Adrenal gland (tissue), 12 donors: Measurements from ENCODE around the gene EDA. TPM values are rescaled to one million over a fixed set of nuclear protein-coding genes. Genes with fewer than 3 reads are reported as not detected.

Source experiments
- DNase-seq, 7 donors: peaks; one replicate each; pipeline ENCODE4 v3.0.0-alpha.2; 2019 to 2020
- H3K27ac ChIP-seq, 5 donors: fragments of 200-600 bp; sonication (generic) in 4 of 5; 1 replicate in 3 of 5; 2 replicates in 2 of 5; pipeline versions ENCODE4 v1.5.1 to v1.8.0; 2016 to 2020; ENCODE audit warnings: mild to moderate bottlenecking in 1 of 5
- H3K27me3 ChIP-seq: fragments of 200-600 bp; 2 replicates; pipeline ENCODE4 v1.8.0; 2021
- H3K36me3 ChIP-seq, 2 donors: fragments of 200-600 bp; replicated peaks in 1 of 2; 1 replicate in 1 of 2; 2 replicates in 1 of 2; pipeline versions ENCODE4 v1.5.1 to v1.8.0; 2018 to 2022
- H3K4me1 ChIP-seq, 2 donors: fragments of 200-600 bp; replicated peaks in 1 of 2; 1 replicate in 1 of 2; 2 replicates in 1 of 2; pipeline versions ENCODE4 v1.5.1 to v1.8.0; 2018 to 2021
- H3K4me3 ChIP-seq, 4 donors: fragments of 200-600 bp; sonication (generic) in 3 of 4; one replicate each; pipeline ENCODE4 v1.5.1; 2016 to 2018
- H3K9me3 ChIP-seq, 3 donors: fragments of 200-600 bp; sonication (generic) in 1 of 3; replicated peaks in 1 of 3; 1 replicate in 2 of 3; 2 replicates in 1 of 3; pipeline versions ENCODE4 v1.5.1 to v1.8.0; 2016 to 2021
- POLR2A ChIP-seq, 2 donors: fragments of 450-650 bp; IDR thresholded peaks; one replicate each; pipeline ENCODE4 v1.6.1; 2017; ENCODE audit warnings: antibody characterized with exemption in 2 of 2, mild to moderate bottlenecking in 2 of 2, moderate library complexity in 1 of 2
- WGBS, 4 donors: extraction: QIAGEN DNeasy Blood & Tissue Kit in 2 of 4; methylation state at CpG; one replicate each; pipeline versions ENCODE4 v1.1.5 to v1.1.7; 2013 to 2017; 5-methylcytosine and 5-hydroxymethylcytosine counted together
- intact Hi-C, 2 donors: fragments of 100-400 bp; cut with DNase I; formaldehyde crosslinking; loops; one replicate each; pipeline versions ENCODE4 v1.14.1 to v1.15.0; 2022 to 2023
- polyA plus RNA-seq, 3 donors: library from polyadenylated mRNA; stranded (reverse); fragments of 200-250 nt in 2 of 3; fragments of 350-450 nt in 1 of 3; fragmentation: Illumina TruSeq in 1 of 3; extraction: RNeasy Lipid Tissue Mini Kit (QIAGEN cat#74804) in 1 of 3; gene quantifications; one replicate each; pipeline ENCODE4 v1.2.3, GENCODE V29; 2013 to 2014
- total RNA-seq, 9 donors: library from RNA; depleted of rRNA in 4 of 9; stranded (reverse); fragments of >200 nt in 4 of 9; fragments of 120-200 nt in 1 of 9; fragmentation: NEBNext Ultra II Directional in 1 of 9; extraction: Animal tissue kit (Norgen Biotek cat#: 25700) in 1 of 9; gene quantifications; one replicate each; pipeline versions ENCODE4 v1.1.0 to v1.2.4, GENCODE V29; 2013 to 2023
- TF ChIP-seq, protein P1 (sequence below), 6 experiments: fragments of 450-650 bp in 4 of 6; fragments of 200-600 bp in 2 of 6; sonication (generic) in 1 of 6; IDR thresholded peaks; 1 replicate in 5 of 6; 2 replicates in 1 of 6; pipeline versions ENCODE4 v1.5.1 to v1.8.0; 2016 to 2021; ENCODE audit warnings: antibody characterized with exemption in 6 of 6, mild to moderate bottlenecking in 2 of 6, moderate library complexity in 1 of 6
- donor health status: healthy with polysubstance abuse.
- donor health status: Bipolar disorder and iron deficiency.
- donor health status: DM: yes; HTN: yes; CAD: no.
- donor health status: DM: no; HTN: no; CAD: no.
- donor health status: DM: no; HTN: no; CAD: no.
- donor health status: DM: yes; HTN: yes; CAD: no.

The EDA gene
- total and polyA plus RNA-seq, 12 donors: 5.6 to 28.7 (median 17.2) TPM

DNA sequence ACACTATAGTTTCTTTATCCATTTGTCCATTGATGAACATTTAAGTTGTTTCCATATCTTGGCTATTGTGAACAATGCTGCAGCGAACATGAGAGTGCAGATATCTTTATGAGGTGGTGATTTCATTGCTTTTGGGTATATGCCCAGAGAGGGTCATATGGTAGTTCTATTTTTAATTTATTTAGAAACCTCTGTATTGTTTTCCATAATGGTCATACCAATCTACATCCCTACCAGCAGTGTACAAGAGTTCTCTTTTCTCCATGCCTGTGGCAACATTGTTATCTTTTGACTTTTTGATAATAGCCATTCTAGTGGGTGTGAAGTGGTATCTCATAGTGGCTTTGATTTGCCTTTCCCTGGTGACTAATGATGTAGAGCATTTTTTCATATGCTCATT, 48.8 kb downstream of the EDA start:
- H3K27ac ChIP-seq: no peak overlapping the region
- TF ChIP-seq POLR2A (IDR thresholded peaks at IDR 0.05): no peak
- TF ChIP-seq, protein P1, sequence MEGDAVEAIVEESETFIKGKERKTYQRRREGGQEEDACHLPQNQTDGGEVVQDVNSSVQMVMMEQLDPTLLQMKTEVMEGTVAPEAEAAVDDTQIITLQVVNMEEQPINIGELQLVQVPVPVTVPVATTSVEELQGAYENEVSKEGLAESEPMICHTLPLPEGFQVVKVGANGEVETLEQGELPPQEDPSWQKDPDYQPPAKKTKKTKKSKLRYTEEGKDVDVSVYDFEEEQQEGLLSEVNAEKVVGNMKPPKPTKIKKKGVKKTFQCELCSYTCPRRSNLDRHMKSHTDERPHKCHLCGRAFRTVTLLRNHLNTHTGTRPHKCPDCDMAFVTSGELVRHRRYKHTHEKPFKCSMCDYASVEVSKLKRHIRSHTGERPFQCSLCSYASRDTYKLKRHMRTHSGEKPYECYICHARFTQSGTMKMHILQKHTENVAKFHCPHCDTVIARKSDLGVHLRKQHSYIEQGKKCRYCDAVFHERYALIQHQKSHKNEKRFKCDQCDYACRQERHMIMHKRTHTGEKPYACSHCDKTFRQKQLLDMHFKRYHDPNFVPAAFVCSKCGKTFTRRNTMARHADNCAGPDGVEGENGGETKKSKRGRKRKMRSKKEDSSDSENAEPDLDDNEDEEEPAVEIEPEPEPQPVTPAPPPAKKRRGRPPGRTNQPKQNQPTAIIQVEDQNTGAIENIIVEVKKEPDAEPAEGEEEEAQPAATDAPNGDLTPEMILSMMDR (IDR thresholded peaks at IDR 0.05): no peak
- no peaks in the 10 kb centered on the region for H3K27me3 ChIP-seq
- no peaks in the 10 kb centered on the region for H3K36me3 ChIP-seq
- intact Hi-C loops: no loop called here
- H3K4me1 ChIP-seq: no peaks in the 10 kb centered on the region
- DNase-seq: no peak
- peaks cover 0 to 10% (median 0%) of the 10 kb centered on the region in 3 donors for H3K9me3 ChIP-seq
- no peak overlapping the region for H3K4me3 ChIP-seq
- WGBS, 4 donors: 66 to 90% (median 71%) methylated on average over 1 of the region's 1 CpG

DNA sequence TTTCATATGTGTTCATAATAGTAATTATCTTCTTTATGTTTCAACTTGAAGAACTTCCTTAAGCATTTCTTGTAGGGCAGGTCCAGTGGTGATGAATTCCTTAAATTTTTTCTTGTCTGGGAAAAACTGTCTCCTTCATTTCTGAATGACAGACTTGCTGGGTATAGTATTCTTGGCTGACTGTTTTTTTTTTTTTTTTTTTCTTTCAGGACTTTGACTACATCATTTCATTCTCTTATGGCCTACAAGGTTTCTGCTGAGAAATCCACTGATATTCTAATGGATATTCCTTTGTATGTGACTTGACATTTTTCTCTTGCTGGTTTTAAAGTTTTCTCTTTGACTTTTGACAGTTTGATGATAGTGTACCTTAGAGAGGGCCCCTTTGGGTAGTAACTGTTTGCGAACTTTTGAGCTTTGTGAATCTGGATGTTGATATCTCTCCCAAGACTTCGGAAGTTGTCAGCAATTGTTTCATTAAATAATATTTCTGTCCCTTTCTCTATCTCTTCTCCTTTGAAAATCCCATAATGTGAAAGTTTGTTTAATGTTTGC, 54.2 kb downstream of the EDA start:
- Histone ChIP-seq H3K9me3 (peaks cover 0 to 17% (median 0%) of the 10 kb centered on the region in 3 donors), H3K27ac (no peak overlapping the region), H3K36me3 (no peaks in the 10 kb centered on the region), H3K4me3 (no peak overlapping the region), H3K4me1 (no peaks in the 10 kb centered on the region), H3K27me3 (no peaks in the 10 kb centered on the region)
- intact Hi-C loops: no loop called here
- 0 to 98% (median 55%) methylated on average over 2 of the region's 2 CpGs for WGBS, 4 donors
- no peak for TF ChIP-seq POLR2A (IDR thresholded peaks at IDR 0.05)
- TF ChIP-seq, protein P1 (IDR thresholded peaks at IDR 0.05): no peak
- no peak for DNase-seq

DNA sequence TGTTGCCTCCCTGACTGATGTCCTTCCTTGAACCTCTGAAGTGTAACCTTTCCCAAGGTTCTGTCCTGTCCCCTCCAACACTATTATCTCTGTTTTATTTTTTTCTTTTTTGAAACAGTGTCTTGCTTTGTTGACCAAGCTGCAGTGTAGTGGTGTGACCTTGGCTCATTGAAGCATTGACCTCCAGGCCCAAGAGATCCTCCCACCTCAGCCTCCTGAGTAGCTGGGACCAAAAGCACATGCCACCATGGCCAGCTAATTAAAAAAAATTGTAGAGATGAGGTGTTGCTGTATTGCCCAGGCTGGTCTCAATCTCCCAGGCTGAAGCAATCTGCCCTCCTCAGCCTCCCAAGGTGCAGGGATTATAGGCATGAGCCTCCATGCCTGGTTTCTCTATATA, 59.0 kb downstream of the EDA start:
- no peak for TF ChIP-seq POLR2A (IDR thresholded peaks at IDR 0.05)
- TF ChIP-seq, protein P1 (IDR thresholded peaks at IDR 0.05): no peak
- Histone ChIP-seq H3K36me3 (no peaks in the 10 kb centered on the region), H3K4me1 (no peaks in the 10 kb centered on the region), H3K9me3 (peaks cover 0 to 9% (median 0%) of the 10 kb centered on the region in 3 donors), H3K27ac (no peak overlapping the region), H3K27me3 (no peaks in the 10 kb centered on the region), H3K4me3 (no peak overlapping the region)
- DNase-seq: no peak
- intact Hi-C loops: no loop called here

DNA sequence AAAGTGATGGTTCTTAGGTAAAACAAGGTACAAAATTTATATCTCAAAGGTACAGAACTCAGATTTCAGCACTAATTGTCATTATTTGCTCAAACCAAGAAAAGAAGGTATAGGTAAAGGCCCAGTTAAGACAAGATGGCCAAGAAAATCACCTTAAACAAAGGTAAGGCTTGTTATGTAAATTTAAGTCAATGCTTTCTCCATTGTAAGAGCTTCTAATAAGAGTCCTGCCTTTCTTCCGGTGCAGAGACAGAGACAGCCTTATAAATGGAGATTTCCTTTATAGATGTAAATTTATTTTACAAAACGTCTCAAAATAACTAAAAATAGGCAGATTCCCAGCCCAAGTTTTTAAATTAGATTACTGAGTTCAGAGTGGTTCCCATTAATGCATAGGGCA, 89.9 kb downstream of the EDA start:
- H3K4me3 ChIP-seq: no peak overlapping the region
- H3K27me3 ChIP-seq: no peaks in the 10 kb centered on the region
- intact Hi-C loops: no loop called here
- no peak for TF ChIP-seq POLR2A (IDR thresholded peaks at IDR 0.05)
- TF ChIP-seq, protein P1 (IDR thresholded peaks at IDR 0.05): no peak
- no peak overlapping the region for H3K27ac ChIP-seq
- WGBS, 4 donors: 56 to 95% (median 64%) methylated on average over 2 of the region's 2 CpGs
- H3K36me3 ChIP-seq: no peaks in the 10 kb centered on the region
- DNase-seq: no peak
- H3K4me1 ChIP-seq: no peaks in the 10 kb centered on the region
- H3K9me3 ChIP-seq: no peaks in the 10 kb centered on the region
